Activated T-helper 9 cell treated with anti-CD3 and anti-CD28 coated beads, Interleukin-2, amount 50 U/mL, for 16 hours (primary cell): ENCODE data around the gene PCSK9.
"Not testable (repeated sequence)": the region's sequence is repeated elsewhere in the genome, so short reads cannot be mapped to it uniquely, and the experiment has no call there.

Source experiments
- DNase-seq: peaks from one replicate; pipeline ENCODE4 v3.0.0-alpha.2; 2020; ENCODE audit warnings: low read depth

Gene PCSK9

GRCh38 chr1:55010194-55010886, 29.0 kb upstream of the PCSK9 start:
- DNase-seq = no peak

GRCh38 chr1:55010887-55011217, 28.5 kb upstream of the PCSK9 start:
- DNase-seq = no peak

- no peak for DNase-seq
Measured at GRCh38 chr1:55012661-55013060, 26.7 kb upstream of the PCSK9 start.

DNA sequence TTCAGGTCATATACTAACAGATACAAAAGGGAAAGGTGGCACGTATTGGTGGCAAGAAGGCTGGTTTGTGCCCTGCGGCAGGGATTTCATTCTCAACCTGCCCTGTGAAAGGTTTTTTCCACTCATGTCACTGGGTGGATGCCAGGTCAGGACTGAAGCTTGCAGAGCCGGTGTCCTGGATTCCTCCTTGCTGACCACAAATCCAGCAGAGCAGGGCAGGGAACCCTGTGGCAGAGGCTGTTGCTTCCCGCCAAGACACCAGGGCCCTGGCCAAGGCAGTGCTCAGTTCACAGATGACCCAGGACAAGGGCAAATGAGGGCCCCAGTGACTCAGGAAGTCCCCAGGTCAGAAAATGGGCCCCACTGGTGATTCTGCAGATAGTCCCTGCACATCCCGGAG, 24.2 kb upstream of the PCSK9 start:
- no peak for DNase-seq

DNA sequence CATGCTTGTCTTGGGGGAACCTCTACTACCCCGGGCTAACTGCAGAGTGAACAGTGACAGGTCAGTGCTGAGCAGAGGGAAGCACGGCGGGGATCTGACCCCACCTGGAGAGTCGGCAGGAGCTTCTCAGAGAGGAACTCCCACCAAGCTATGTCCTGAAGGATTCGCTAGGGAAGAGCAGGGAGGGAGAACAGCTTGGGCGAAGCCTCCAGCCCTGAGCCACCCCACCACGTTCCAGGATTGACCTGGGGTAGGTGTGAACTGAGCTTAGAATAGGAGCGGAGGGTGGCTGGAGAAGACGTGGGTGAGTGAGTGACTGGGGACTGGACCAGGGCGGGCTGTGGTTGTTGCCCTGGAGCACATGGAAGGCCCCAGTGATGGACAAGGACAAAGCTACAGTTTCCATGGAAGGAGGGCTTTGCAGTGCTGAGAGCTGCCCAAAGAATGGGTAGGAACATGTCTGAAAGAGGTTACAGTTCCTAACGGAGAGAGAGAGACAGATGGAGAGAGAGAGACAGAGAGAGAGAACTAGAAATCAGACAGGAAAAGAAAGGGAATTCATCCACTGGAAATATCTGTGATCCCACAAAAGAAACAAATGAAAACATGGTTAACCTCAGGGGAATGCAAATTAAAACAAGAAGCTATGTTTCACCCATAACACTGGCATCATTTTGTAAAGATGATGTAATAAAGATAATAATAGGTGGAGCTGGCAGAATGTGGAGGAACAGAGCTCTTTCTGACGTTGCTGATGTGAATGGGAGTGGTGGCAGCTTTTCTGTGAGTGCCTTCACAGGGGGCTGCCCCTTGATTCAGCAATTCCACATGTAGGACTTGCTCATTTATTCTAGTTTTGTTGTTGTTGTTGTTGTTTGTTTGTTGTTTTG, 23.4 kb upstream of the PCSK9 start:
- DNase-seq = no peak

DNA sequence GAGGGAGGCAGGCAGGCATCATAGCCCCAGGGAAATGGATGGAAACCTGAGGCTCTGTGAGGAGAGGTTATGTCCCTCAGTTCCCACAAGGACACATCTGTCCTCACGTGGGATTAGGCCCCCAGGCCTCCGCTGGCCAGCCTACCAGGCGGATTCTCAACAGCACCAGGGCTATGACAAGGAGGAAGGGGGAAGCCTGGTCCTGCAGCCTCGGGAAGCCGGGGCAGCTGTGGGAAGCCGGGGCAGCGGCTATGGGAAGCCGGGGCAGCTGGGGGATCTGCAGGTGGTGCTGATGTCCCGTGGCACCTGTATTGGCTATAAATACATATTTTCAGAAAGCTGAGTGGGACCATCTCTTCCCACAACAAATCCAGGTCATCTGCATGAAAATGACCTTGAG, 21.0 kb upstream of the PCSK9 start:
- DNase-seq = no peak

GRCh38 chr1:55021942-55022546, 17.3 kb upstream of the PCSK9 start:
- DNase-seq = peak; percentile 42

- not testable (repeated sequence) for DNase-seq
Measured at GRCh38 chr1:55024163-55024562, 15.2 kb upstream of the PCSK9 start.

- not testable (repeated sequence) for DNase-seq
Measured at GRCh38 chr1:55026682-55027081, 12.7 kb upstream of the PCSK9 start.

GRCh38 chr1:55031098-55031497, 8.2 kb upstream of the PCSK9 start:
- DNase-seq = not testable (repeated sequence)

DNA sequence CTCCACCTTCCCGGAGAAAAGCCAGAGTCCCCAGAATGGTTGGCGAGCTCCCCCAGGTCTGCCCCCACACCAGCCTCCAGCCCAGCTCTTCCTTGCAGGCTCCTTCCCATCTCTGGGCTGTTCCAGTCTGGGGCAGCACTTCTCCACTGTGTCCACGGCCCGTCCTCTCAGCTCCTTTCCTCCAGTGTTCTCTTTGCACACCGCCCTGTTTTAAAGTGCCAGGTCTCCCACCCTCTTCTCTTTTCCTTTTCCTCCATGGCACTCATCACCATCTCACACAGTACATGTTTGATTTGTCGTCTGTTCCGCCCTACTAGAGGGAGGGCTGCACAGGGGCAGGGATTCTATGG, 6.1 kb upstream of the PCSK9 start:
- DNase-seq = no peak

- DNase-seq = no peak
Measured at GRCh38 chr1:55034476-55035133, 4.7 kb upstream of the PCSK9 start.

DNA sequence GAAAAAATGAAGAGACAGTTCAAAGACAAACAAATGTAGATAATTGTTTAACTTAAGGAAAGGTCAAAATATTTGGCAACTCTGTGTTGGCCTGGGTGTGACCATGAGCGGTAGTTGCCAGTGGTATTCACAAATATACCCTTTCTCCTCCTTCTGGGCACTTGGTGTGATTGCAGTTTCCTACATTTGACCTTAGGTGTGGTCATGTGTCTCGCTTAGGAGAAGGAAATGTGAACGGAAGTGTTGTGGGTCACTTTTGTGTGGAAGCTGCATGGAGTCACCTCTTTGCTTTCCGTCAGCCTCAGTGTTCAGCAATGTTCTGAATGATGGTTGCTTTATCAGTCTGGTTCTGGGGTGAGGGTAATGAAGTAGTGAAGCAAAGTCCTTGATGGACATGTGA, 3.4 kb upstream of the PCSK9 start:
- no peak for DNase-seq

DNA sequence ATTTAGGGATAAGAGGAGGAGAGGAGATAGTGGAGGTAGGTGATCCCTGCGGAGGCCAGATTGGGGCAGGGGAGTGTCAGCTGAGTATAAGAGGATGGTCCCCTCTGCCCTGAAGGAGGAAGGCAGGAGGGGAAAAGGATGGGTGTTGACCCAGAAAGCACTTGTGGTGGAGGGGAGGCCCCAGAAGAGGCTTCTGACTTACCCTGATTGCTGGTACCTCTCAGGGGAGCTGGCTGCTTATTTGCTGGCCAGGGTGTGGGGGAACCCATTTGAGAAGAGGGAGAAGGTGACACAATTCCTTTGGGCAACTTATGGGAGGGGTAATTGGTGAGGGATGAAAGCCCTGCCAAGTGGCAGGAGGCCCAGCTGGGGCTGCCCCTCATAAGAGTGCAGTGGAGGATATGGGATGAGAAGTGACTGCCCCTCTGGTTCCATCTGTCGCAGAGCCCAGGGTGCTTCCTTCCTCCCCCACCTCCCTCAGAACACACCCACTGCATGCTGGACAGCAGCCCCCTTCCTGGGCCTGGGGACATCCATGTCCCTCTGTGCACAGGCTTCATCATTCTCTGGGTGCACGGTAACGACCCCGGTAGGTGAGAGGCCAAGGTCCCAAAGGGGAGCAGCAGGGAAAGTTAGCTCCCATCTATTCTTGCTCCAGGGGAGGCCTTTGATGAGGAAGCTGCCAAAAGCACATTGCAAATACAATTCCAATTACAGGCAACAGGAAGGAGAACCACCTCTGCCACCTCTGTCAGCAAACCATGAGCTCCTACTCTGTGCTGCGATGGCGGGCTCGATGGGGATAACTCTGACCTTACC, 1.4 kb upstream of the PCSK9 start:
- no peak for DNase-seq

DNA sequence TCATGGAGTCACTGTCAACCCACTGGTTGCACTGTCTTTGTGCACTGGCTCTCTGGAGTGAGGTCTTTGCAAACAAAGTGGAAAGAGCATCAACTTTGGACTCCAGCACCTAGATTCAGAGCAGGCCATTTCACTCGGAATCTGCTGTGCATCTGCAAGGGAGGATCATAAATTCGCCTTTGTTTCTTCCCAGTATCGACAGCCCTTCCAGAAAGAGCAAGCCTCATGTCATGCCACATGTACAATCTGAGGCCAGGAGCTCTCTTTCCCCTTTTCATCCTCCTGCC, 853 bp upstream of the PCSK9 start:
- no peak for DNase-seq

- no peak for DNase-seq
Measured at GRCh38 chr1:55038974-55039341, 390 bp upstream of the PCSK9 start.

DNA sequence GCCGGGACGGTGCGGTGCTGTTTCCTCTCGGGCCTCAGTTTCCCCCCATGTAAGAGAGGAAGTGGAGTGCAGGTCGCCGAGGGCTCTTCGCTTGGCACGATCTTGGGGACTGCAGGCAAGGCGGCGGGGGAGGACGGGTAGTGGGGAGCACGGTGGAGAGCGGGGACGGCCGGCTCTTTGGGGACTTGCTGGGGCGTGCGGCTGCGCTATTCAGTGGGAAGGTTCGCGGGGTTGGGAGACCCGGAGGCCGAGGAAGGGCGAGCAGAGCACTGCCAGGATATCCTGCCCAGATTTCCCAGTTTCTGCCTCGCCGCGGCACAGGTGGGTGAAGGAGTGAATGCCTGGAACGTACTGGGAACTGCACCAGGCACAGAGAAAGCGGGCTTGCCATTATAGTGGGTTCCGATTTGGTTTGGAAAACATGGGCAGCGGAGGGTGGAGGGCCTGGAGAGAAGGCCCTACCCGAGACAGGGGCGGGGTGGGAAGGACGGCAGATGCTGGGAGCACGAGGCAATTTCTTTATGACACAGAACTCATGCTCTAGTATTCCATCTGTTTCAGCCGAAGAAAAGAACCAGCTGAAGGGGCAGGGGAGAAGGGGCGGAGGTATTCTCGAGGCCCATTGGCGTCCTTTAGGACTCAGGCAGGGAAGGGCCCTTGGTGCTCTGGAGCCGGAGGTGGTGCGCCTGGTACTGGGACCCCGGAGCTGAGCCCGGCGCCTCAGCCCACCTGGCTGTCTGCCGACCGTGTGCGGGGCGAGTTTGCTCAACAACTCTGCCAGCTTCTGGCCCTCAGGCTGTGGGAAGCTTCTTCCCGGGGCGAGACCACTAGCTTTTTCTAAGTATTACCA, 960 bp downstream of the PCSK9 start:
- no peak for DNase-seq

GRCh38 chr1:55040933-55041494, 1.7 kb downstream of the PCSK9 start:
- DNase-seq = no peak

DNA sequence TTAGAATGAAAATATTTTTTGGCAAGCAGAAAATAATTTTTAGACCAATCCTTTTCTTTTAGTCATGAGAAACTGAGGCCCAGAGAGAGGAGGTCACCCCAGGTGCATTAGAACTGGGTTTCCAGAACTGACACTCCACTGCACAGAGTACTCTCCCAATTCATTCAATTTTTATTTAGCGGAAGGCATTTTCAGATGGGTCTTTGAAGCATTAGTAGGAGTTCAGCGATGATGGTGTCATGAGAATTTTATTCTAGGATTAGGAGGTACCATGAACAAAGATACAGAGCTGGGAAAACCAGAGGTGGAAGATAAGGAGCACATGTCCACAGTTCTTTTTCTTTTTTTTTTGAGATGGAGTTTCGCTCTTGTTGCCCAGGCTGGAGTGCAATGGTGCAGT, 2.3 kb downstream of the PCSK9 start:
- no peak for DNase-seq

GRCh38 chr1:55043011-55043410, 3.7 kb downstream of the PCSK9 start:
- no peak for DNase-seq

DNA sequence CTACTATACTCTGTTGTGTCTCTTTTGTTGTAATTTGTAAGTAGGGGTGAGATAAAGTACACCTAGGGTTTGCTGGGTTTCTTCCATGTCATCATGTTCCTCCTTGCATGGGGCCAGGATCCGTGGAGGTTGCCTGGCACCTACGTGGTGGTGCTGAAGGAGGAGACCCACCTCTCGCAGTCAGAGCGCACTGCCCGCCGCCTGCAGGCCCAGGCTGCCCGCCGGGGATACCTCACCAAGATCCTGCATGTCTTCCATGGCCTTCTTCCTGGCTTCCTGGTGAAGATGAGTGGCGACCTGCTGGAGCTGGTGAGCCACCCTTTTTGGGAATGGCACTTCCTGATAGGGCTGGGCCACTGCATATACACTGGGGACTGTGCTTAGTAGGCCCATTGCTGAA, 4.4 kb downstream of the PCSK9 start:
- no peak for DNase-seq
